GM19324 (cell line): Measurements from ENCODE around the gene IL25.
"Not testable (repeated sequence)": the region's sequence is repeated elsewhere in the genome, so short reads cannot be mapped to it uniquely, and the experiment has no call there.

Experiments used
- ATAC-seq: cut with Tn5 transposase; IDR thresholded peaks from one replicate; pipeline ENCODE4 v1.9.1; 2021; ENCODE audit warnings: mild to moderate bottlenecking, moderate library complexity; ENCODE audit not compliant: unreplicated experiment, low FRiP score

Gene IL25

DNA sequence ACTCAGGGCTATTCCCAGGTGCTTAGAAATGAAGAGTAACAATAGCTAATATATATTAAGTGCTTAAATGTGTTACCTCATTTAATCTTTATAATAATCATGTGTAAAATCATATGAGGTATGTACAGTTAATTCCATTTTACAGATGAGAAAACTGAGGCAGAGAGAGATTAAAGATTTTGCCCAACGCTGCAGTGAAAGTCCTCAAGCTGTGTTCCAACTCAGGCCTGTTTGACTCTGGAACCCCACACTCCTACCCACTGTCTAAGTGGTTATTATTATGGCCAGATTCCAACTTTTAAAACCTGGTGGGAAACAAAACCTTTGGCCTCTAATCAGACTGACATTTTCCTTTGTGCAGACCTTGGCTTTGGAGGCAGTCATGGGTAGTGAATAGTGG, 14.4 kb downstream of the IL25 start:
- ATAC-seq = no peak

DNA sequence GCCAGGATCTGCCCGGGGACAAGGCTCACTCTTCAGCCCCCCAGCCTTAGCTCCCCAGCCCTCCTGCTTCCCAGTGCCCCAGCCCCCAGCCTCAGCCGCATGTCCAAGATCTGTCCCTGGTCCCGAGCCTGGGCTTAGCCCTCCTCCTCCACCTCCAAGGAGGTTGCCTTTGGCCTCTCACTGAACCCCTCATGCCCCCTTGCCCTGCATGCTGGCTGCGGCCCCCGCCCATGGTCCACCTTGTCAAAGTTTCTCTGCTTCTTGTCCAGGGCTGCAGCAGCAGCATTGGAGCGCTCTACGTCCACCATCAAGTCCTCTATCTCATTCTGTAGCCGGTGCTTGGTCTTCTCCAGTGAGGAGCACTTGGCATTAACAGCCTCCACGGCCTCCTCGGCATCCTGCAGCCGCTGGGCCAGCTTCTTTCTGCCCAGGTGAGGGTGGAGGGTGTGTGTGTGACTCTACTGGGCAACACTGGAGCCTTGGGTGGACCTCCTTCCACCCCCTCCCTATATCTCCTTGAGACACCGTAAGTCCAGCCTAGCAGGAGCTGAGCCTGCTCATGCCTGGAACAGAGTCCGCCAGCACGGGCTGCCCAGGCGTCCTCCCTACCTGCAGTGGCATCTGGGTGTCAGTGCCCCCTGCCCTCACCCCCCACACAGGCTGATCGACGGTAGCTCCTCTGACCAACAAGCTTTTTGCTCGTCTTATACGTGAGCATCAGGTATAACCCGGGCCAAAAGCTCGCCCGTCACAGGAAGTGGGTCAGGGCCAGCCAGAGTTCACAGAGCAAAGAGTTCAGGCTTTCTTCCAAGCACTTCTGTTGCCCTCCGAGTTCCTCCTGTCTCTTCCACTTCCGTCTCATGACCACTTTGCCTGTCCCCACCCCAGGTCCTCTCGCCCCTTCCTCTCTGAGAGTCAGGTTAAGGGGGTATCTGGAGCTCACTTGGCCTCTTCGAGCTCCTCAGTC, 15.6 kb downstream of the IL25 start:
- ATAC-seq = no peak

- ATAC-seq = no peak
Observed at GRCh38 chr14:23388996-23389395, 16.4 kb downstream of the IL25 start.

- ATAC-seq = no peak
Observed at GRCh38 chr14:23389396-23389795, 16.8 kb downstream of the IL25 start.

DNA sequence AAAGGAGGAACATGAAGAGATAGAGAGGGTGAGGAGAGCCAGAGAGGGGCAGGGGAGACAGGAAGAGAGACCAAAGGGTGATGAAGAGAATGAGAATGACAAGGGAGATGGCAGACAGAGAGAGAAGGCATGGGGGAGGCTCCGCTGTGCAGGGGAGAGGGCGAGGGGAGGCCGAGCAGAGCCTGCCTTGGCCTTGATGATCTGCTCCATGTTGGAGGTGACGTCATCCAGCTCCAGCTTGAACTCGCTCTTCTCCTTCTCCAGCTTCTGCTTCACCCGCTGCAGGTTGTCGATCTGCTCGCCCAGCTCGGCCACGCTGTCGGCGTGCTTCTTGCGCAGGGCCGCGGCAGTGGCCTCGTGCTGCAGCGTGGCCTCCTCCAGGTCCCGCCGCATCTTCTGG, 17.3 kb downstream of the IL25 start:
- not testable (repeated sequence) for ATAC-seq

GRCh38 chr14:23392613-23393012, 20.0 kb downstream of the IL25 start:
- ATAC-seq = no peak

- ATAC-seq = no peak
Observed at GRCh38 chr14:23396126-23396525, 23.5 kb downstream of the IL25 start.

DNA sequence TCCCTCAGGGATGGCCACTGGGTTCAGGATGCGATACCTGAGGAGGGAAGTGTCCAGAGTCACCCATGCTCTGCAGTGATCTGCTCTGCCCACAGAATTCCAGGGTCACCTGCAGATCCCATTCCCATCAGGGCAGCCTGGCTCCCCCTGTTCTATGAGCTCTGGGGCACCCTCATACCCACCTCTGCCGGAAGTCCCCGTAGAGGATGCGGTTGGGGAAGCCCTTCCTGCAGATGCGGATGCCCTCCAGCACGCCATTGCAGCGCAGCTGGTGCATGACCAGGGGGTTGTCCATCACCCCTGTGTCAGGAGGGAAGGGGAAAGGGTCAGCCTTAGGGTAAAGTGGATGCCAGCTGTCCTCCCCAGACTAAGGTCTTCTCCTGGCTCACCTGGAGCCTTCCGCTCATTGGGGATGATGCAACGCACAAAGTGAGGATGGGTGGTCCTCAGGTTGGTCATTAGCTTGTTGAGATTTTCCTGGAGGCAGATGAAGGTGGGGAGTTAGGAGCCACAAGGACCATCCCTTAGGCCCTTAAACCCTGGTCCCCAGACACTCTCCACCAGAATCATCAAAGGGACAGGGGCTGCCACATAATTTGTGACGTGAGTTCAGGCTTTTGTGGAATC, 24.3 kb downstream of the IL25 start:
- no peak for ATAC-seq

DNA sequence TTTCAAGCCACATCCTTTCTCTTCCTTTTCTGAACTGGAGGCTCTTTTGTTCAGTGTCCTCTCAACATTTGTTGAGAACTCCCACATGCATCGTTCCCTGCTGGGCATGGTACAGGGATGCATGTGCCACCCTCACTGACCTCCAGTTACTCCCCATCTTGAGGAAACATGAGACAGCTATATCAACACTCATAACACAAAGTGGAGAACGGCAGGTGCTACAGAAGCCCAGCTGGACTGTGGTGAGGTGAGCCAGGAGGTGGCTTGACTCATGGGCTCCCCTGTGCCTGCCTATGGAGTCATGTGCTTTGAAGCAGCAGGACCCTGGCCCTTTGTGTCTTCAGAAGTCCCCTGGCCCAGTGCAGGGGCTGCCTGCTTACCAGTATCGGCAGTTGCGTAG, 25.7 kb downstream of the IL25 start:
- ATAC-seq = no peak

GRCh38 chr14:23399136-23399535, 26.5 kb downstream of the IL25 start:
- no peak for ATAC-seq

GRCh38 chr14:23399591-23399990, 27.0 kb downstream of the IL25 start:
- no peak for ATAC-seq

- not testable (repeated sequence) for ATAC-seq
Observed at GRCh38 chr14:23400496-23401149, 28.0 kb downstream of the IL25 start.

GRCh38 chr14:23401291-23401690, 28.7 kb downstream of the IL25 start:
- no peak for ATAC-seq

DNA sequence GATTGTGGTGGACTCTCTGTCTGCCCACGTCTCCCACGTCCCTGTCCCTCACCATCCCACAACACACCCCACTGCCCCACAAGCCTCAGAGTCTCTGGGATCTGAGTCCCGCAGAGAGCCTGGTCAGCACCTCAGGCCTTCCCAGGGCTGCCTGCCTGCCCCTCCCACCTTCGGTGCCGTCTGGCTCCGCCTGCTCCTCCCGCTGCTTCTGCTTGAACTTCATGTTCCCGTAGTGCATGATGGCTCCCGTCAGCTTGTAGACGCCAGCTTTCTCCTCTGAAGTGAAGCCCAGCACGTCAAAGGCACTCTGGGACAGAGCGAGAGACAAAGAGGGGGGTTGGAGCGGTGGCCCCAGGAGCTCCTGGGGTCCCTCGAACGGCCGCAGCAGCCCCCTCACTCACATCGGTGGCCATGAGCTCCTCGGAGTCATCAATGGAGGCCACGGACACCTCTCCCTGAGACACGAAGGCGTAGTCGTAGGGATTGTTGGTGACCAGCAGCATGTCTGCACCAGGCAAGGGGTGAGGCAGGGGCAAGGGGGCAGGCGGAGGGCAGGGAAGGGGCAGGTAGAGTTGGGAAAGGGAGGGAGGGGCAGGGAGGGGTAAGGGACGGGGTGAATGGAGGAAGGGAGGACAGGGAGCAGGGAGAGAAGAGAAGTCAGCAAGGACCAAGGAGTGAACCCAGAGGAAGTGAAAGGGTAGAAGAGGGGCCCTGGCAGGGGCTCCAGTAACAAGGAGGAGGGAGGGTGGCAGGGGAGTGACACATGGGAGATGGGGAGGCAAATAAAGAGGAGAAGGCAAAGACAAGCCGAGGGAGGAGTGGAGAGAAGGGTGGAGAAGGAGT, 29.9 kb downstream of the IL25 start:
- ATAC-seq = no peak

DNA sequence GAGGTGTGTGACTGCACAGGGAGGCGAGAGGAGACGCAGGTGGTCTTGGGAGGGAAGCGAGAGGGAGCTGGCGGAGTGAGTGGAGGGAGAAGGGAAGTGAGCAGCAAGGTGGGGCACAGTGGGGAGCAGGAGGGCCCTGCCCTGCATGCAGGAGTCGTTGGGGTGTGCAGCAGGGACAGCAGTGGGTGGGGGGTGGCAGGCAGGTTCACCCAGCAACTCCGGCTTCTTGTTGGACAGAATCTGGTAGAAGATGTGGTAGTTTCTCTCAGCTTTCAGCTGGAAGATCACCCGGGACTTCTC, 30.5 kb downstream of the IL25 start:
- ATAC-seq = no peak

DNA sequence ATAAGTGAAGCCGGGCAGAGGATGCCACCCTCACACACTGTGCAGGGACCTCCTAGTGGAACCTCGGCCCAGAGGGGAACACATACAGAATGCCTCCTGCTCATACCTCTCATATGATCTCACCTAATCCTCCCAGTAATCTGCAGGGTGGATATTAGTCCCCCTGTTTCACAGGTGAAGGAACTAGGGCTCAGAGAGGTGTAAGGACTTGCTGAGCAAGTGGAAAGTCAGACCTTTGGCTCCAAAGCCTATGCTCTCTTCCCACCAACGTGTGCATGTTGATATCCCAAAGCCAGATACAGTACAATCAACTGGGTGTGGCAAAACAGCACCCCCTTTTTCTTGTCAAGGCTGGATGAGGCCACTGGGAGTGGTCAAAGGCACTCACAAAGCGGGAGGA, 31.3 kb downstream of the IL25 start:
- no peak for ATAC-seq

GRCh38 chr14:23404331-23404900, 31.8 kb downstream of the IL25 start:
- no peak for ATAC-seq

GRCh38 chr14:23405096-23405495, 32.5 kb downstream of the IL25 start:
- no peak for ATAC-seq

DNA sequence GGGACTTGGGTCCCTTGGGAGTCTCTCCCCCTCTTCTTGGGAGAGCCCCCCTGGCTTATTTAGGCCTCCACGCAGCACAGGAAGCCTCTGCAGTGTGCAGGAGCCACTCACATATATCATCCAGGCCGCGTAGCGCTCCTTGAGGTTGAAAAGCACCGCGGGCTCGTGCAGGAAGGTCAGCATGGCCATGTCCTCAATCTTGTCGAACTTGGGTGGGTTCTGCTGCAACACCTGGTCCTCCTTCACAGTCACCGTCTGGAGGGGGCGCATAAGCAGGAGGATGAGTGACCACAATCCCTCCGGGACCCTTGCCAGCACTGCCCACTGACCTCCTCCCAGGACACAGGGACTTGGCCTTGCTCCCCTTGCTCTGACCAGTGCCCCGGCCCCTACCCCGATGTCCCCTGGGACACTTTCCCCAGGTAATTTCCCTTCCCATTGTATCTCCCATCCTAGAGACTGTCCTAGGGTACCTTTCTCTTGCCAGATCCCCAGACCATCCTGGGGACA, 33.0 kb downstream of the IL25 start:
- no peak for ATAC-seq

DNA sequence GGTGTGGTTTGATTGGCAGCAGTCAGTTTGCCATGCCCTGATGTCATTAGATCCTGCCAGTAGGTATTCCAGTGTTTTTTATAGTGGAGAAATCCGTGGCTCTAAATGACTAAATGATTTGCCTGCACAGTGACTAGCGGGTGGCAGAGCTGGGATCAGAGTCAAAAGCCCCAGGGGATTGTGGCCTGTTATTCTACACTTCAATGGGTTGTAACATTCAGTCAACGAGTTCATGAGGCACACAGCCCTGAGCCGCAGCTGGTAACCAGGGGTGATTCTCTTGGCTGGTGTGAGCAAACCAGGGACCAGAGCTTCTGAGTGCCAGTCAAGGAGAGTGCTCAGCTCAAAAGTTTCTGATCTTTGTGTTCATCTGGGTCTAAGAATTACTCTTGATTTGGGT, 33.6 kb downstream of the IL25 start:
- no peak for ATAC-seq
